Neutrophil (primary cell): Measurements from ENCODE around the gene SMARCC1.

Experiments used
- H3K27ac ChIP-seq: fragments of 200-600 bp; sonication (generic); 2 replicates; pipeline ENCODE4 v1.5.1; 2016; ENCODE audit warnings: mild to moderate bottlenecking, moderate library complexity
- H3K27me3 ChIP-seq: fragments of 200-600 bp; sonication (generic); 2 replicates; pipeline ENCODE4 v1.6.0; 2016; ENCODE audit warnings: mild to moderate bottlenecking
- H3K36me3 ChIP-seq: fragments of 200-600 bp; sonication (generic); 2 replicates; pipeline ENCODE4 v1.5.1; 2017
- H3K4me1 ChIP-seq, 2 experiments: fragments of 200-600 bp in 1 of 2; sonication (generic) in 1 of 2; 1 replicate in 1 of 2; 2 replicates in 1 of 2; pipeline versions ENCODE4 v1.5.1 to v1.6.1; 2013 to 2016; ENCODE audit warnings: low read depth in 1 of 2, low read length in 1 of 2, mild to moderate bottlenecking in 1 of 2, moderate library complexity in 1 of 2; ENCODE audit not compliant: control insufficient read depth in 1 of 2, insufficient read depth in 1 of 2
- H3K4me3 ChIP-seq, 2 experiments: fragments of 200-600 bp in 1 of 2; sonication (generic) in 1 of 2; 1 replicate in 1 of 2; 2 replicates in 1 of 2; pipeline ENCODE4 v1.5.1; 2013 to 2016; ENCODE audit warnings: low read depth in 1 of 2, low read length in 1 of 2, mild to moderate bottlenecking in 1 of 2, moderate library complexity in 1 of 2
- H3K9me3 ChIP-seq: fragments of 200-600 bp; sonication (generic); 2 replicates; pipeline ENCODE4 v1.5.1; 2016
- TF ChIP-seq, protein P1 (sequence below): fragments of 200-600 bp; sonication (generic); IDR thresholded peaks from 2 replicates; pipeline ENCODE4 v1.5.1; 2016; ENCODE audit warnings: antibody characterized with exemption

The SMARCC1 gene

GRCh38 chr3:47669026-47669749 lies 112.5 kb downstream of the SMARCC1 start:
- TF ChIP-seq, protein P1, sequence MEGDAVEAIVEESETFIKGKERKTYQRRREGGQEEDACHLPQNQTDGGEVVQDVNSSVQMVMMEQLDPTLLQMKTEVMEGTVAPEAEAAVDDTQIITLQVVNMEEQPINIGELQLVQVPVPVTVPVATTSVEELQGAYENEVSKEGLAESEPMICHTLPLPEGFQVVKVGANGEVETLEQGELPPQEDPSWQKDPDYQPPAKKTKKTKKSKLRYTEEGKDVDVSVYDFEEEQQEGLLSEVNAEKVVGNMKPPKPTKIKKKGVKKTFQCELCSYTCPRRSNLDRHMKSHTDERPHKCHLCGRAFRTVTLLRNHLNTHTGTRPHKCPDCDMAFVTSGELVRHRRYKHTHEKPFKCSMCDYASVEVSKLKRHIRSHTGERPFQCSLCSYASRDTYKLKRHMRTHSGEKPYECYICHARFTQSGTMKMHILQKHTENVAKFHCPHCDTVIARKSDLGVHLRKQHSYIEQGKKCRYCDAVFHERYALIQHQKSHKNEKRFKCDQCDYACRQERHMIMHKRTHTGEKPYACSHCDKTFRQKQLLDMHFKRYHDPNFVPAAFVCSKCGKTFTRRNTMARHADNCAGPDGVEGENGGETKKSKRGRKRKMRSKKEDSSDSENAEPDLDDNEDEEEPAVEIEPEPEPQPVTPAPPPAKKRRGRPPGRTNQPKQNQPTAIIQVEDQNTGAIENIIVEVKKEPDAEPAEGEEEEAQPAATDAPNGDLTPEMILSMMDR = no peak
- Histone ChIP-seq H3K27ac (no peak overlapping the region), H3K9me3 (no peaks in the 10 kb centered on the region), H3K36me3 (peaks cover 23% of the 10 kb centered on the region), H3K4me1 (no peaks in the 10 kb centered on the region), H3K27me3 (no peaks in the 10 kb centered on the region), H3K4me3 (no peak overlapping the region)

DNA sequence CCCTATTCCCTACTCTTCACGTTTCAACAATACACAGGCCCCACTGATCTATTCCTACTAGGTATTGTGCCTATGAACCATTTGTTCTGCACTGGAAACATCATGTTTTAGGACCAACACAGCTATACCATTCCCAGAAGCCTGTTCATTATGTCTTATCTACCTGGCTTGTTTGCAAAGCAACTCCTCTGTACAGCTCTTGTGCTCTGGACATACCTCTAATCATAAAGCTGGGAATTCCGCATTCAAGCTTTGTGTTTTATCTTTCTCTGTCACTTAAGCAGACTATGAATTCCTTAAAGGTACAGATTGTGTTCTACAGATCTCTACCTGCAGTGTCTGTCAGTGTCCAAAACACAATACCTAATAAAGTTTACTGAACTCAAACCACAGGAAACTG lies 115.6 kb downstream of the SMARCC1 start:
- Histone ChIP-seq H3K27ac (no peak overlapping the region), H3K9me3 (peaks cover 2% of the 10 kb centered on the region), H3K4me3 (no peak overlapping the region), H3K36me3 (peaks cover 14% of the 10 kb centered on the region), H3K4me1 (peaks cover 0 to 3% of the 10 kb centered on the region in 2 experiments), H3K27me3 (no peaks in the 10 kb centered on the region)
- TF ChIP-seq, protein P1 = no peak

- Histone ChIP-seq H3K27ac (no peak overlapping the region), H3K4me3 (no peak overlapping the region), H3K36me3 (peaks cover 8% of the 10 kb centered on the region), H3K27me3 (no peaks in the 10 kb centered on the region), H3K4me1 (peaks cover 0 to 3% of the 10 kb centered on the region in 2 experiments), H3K9me3 (peaks cover 2% of the 10 kb centered on the region)
- TF ChIP-seq, protein P1 = no peak
These were observed 117.2 kb downstream of the SMARCC1 start for GRCh38 chr3:47664519-47664918.

DNA sequence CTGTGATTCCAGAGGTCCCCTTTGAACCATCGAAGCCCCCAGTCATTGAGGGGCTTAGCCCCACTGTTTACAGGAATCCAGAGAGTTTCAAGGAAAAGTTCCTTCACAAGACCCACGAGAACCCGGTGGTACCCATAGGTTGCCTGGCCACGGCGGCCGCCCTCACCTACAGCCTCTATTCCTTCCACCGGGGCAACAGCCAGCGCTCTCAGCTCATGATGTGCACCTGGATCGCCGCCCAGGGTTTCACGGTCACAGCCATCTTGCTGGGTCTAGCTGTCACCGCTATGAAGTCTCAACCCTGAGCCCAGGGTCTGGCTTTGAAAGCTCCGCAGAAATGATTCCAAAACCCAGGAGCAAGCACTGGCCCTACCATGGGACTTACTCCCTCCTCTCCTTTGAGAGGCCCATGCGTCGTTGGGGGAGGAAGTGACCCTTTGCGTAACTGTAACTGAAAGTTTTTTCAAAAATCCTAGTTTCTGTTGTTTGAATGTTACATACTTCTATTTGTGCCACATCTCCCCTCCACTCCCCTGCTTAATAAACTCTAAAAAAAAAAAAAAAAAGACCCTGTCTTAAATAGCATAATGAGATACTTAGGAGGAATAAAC lies 118.0 kb downstream of the SMARCC1 start:
- Histone ChIP-seq H3K36me3 (peaks cover 8% of the 10 kb centered on the region), H3K27ac (no peak overlapping the region), H3K4me1 (peaks cover 0 to 3% of the 10 kb centered on the region in 2 experiments), H3K27me3 (no peaks in the 10 kb centered on the region), H3K4me3 (no peak overlapping the region), H3K9me3 (peaks cover 2% of the 10 kb centered on the region)
- TF ChIP-seq, protein P1 = no peak

DNA sequence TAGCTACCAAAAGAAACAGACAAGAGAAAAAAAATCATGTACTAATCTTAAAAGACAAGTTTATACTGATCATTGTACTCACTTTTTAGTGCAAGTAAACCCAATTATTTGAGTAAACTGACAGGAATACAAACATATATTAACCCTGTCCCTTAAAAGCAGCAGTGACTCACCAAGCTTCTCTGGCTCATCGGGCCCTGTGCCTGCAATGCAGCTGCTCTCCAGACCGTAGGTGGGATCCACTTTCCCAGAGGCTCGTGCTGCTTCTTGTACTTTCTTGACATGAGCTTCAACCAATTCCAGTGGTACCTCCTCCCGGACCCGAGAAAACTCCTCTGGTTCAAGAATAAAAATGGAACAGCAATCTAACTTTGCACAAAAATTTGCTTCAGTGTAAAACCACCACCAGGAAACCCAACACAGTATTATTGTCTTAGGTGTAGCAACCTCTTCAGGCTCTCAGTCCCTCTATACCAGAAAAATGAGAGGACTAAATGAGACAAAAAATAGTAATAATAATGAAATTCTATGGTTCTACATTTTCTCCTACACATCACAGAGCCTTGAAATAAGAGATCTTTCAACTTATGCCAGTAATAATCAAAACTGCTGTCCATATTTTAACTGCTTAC lies 120.5 kb downstream of the SMARCC1 start:
- Histone ChIP-seq H3K9me3 (peaks cover 2% of the 10 kb centered on the region), H3K4me1 (peaks cover 0 to 3% of the 10 kb centered on the region in 2 experiments), H3K4me3 (no peak overlapping the region), H3K36me3 (peaks cover 8% of the 10 kb centered on the region), H3K27ac (no peak overlapping the region), H3K27me3 (no peaks in the 10 kb centered on the region)
- TF ChIP-seq, protein P1 = no peak
